Esophagus muscularis mucosa (tissue), 4 donors: ENCODE data around the gene SKOR1.

Experiments used
- CTCF ChIP-seq, 3 experiments: fragments of 200-600 bp in 2 of 3; fragments of 450-650 bp in 1 of 3; sonication (generic) in 2 of 3; IDR thresholded peaks; one replicate each; pipeline ENCODE4 v1.5.1; 2017 to 2019; ENCODE audit warnings: antibody characterized with exemption in 3 of 3, mild to moderate bottlenecking in 2 of 3, moderate library complexity in 1 of 3
- EP300 ChIP-seq: sonication (generic); formaldehyde crosslinking; IDR thresholded peaks from one replicate; pipeline ENCODE4 v1.6.1; 2017; ENCODE audit warnings: antibody characterized with exemption
- POLR2A ChIP-seq: fragments of 450-650 bp; IDR thresholded peaks from one replicate; pipeline ENCODE4 v1.6.1; 2017; ENCODE audit warnings: antibody characterized with exemption, moderate library complexity, mild to moderate bottlenecking, low read depth
- POLR2AphosphoS5 ChIP-seq, 2 donors: sonication (generic); formaldehyde crosslinking; IDR thresholded peaks; one replicate each; pipeline ENCODE4 v1.6.1; 2017; ENCODE audit warnings: antibody characterized with exemption in 2 of 2

- TF ChIP-seq CTCF (IDR thresholded peaks at IDR 0.05): no peak
- TF ChIP-seq POLR2A: no peak
- TF ChIP-seq POLR2AphosphoS5 (IDR thresholded peaks at IDR 0.05): no peak
- TF ChIP-seq EP300: no peak
Observed at GRCh38 chr15:67879440-67880129, 54.3 kb downstream of the SKOR1 start.
